ENCODE data around the gene C11orf52.
"Not testable (repeated sequence)": the region's sequence is repeated elsewhere in the genome, so short reads cannot be mapped to it uniquely, and the experiment has no call there.

Gene C11orf52

GRCh38 chr11:111913031-111913861 is 5.5 kb upstream of the C11orf52 start:
- DNase-seq, result peak; percentile 47

- DNase-seq, result peak; percentile 65
Observed at GRCh38 chr11:111913997-111914396, 4.7 kb upstream of the C11orf52 start.

- DNase-seq, result no peak
Observed at GRCh38 chr11:111916768-111917167, 1.9 kb upstream of the C11orf52 start.

GRCh38 chr11:111917312-111917711 is 1.4 kb upstream of the C11orf52 start:
- no peak for DNase-seq

- no peak for DNase-seq
Observed at GRCh38 chr11:111917788-111918187, 925 bp upstream of the C11orf52 start.

- no peak for DNase-seq
Observed at GRCh38 chr11:111920908-111921307, 2.2 kb downstream of the C11orf52 start.

DNA sequence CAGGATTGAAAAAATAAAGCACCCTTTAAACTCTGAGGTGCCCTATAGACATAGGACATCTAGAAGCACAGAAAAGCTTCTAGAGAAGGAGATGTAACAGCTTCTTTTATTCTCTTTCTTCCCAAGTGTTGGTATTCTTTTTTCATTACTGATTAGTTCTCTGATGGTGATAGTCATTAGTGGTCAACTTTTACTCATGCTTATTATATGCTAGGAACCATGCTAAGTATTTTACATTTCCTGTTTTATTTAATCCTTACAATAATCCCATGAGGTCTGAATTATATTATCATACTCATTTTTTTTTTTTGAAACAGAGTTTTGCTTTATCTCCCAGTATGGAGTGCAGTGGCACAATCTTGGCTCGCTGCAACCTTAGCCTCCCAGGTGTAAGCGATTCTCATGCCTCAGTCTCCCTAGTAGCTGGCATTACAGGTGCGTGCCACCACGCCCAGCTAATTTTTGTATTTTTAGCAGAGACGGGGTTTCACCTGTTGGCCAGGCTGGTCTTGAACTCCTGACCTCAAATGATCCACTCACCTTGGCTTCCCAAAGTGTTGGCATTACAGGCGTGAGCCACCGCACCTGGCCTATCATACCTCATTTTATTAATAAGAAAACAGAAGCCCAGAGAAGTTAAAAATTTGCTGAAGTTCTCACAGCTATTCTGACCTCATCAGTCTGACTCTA is 3.0 kb downstream of the C11orf52 start:
- no peak for DNase-seq

DNA sequence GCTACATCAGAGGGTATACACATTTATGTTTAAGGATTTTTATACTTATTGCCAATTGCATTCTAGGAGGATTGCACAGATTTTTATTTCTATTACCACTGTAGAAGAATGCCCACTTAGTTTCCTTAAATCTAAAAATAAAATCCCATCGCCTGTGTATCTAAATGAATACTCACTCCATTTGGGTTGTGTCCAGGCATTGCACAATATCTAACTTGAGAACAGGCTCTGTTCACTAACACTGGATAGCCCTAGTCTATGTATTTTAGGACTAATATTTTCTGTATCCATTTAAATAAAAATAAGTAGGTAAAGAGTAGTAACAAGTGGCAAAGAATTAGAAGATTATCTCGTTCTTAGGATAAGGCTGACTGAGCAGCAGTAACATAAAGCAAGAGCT is 4.1 kb downstream of the C11orf52 start:
- DNase-seq, result no peak

- no peak for DNase-seq
Observed at GRCh38 chr11:111923351-111923788, 4.7 kb downstream of the C11orf52 start.

DNA sequence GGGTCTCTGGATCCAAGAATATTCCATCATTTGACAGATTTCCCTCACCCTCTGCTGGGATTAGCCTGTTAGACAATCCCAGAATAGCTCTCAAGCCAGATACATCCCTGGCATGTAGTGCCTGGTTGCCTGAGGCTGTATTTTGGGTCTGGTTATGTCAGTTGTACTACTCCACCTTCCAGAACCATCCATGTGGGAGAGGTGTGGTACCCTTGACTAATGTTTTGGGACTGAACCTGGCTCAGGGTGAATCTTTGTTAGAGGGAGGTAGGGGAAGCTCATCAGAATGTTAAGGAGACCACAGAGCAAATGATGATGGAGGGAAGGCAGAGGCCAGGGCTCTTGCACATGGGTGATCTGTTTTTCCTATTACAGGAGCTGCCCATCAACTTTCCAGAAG is 5.2 kb downstream of the C11orf52 start:
- DNase-seq, result no peak

DNA sequence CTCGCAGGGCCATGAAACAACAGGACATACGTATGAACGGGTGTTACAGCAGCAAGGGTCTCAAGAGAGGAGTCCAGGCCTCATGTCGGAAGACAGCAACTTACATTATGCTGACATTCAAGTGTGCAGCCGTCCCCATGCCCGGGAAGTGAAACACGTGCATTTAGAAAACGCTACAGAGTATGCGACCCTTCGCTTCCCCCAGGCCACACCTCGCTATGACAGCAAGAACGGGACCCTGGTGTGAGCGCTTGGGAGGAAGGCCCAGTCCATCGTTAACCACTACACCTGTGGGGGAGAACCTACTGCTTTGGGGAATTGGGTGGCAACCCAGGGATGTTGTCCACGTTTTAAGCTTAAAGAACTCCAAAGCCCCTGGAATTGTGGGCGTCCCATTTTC is 7.2 kb downstream of the C11orf52 start:
- no peak for DNase-seq

- peak; percentile 99 for DNase-seq
Observed at GRCh38 chr11:111926505-111927391, 8.0 kb downstream of the C11orf52 start.

- DNase-seq, result no peak
Observed at GRCh38 chr11:111930472-111930871, 11.8 kb downstream of the C11orf52 start.

- no peak for DNase-seq
Observed at GRCh38 chr11:111932611-111932950, 13.9 kb downstream of the C11orf52 start.

- DNase-seq, result not testable (repeated sequence)
Observed at GRCh38 chr11:111933176-111933575, 14.5 kb downstream of the C11orf52 start.

- no peak for DNase-seq
Observed at GRCh38 chr11:111933872-111934271, 15.2 kb downstream of the C11orf52 start.

- DNase-seq, result no peak
Observed at GRCh38 chr11:111934306-111934705, 15.6 kb downstream of the C11orf52 start.

- no peak for DNase-seq
Observed at GRCh38 chr11:111935317-111936039, 16.8 kb downstream of the C11orf52 start.

DNA sequence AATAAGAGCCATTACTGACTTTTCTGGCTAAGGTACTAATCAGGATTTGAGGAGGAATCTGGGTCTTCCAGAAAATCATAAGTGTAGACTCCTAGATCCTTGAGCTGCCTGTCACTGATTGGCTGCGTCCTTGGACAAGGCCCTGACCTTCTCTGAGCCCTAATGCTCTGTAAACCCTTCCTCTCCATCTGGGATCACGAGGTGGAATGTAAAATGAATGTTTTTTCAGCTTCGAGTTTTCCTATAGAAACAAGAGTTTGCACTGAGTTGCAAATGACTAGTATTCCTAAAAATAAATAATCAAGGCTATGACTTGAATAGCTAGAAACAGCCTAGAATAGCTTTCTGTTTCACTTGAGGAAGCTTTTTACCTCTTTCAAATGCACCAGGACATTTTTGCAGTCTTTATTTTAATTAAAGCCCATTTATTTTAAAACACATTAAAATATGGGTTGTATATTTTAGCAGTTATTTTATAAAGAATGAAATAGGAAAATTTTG is 17.4 kb downstream of the C11orf52 start:
- DNase-seq, result no peak

DNA sequence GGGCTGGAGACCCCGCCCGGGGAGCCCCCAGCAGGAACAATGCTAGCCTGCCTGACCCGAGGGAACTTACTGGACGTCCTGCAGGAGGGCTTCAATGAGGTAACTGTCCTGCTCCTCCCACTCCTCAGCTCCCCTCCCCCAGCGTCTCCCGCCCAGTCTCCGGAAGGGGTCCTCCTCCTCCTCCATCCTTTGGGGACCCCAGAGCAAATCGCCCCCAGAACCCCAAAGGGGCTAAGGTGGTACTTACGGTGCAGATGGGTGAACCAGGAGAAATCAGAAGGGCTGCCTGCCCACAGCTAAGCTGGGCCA is 18.7 kb downstream of the C11orf52 start:
- DNase-seq, result no peak

- DNase-seq, result no peak
Observed at GRCh38 chr11:111937844-111938243, 19.1 kb downstream of the C11orf52 start.

- no peak for DNase-seq
Observed at GRCh38 chr11:111938687-111939160, 20.0 kb downstream of the C11orf52 start.
